NCI-H2227 treated with DMSO at 0.1 percent for 48 hours (cell line): ENCODE data around the gene VILL.

Experiments
- DNase-seq: peaks from one replicate; lab custom pipeline; 2025; lab: John Stamatoyannopoulos, UW

VILL gene

DNA sequence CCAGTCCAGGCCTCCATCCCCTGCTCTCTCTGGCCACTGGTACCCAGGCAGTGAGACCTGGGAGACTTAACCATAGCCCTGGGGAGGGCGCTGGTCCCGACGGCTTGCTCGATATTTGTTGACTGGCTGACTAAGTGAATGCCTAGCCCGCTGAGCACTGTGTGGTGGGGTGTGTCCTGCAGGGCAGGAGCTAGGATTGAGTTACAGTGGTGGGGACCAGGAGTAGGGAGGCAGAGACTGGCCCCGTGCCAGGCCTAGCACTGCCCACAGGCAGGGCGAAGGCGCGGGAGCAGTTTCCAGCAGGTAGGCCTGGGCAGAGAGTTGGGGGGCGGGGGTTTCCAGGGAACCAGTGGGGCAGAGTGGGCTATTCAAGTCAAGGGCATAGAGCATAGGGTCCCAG lies at the start of gene VILL:
Gene VILL, plus strand, starts transcription at position 260 of the 400 bp plus-strand sequence. CDS start 2,887 bp downstream, outside the sequence.
- DNase-seq: no peak

- DNase-seq: no peak
Observed at GRCh38 chr3:37941608-37942508, 48.7 kb upstream of the VILL start.

DNA sequence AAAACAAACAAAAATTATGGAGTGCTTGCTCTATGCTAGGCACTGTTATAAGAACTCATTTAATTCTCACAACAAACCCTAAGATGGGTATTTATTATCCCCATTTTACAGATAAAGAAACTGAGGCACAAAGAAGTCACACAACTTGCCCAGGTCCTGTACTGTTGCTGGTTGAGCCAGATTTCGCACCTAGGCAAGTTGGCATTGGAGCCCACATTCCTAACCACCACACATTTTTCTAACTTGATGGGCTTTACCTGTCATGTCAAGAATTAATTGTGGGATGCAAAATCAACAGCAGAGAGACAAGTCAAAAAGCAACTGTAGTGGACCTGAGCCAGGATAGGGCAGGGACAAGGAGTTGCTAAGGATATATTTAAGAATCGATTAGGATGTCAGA lies 47.9 kb upstream of the VILL start:
- DNase-seq: no peak

GRCh38 chr3:37943126-37943525 lies 47.5 kb upstream of the VILL start:
- DNase-seq: no peak

DNA sequence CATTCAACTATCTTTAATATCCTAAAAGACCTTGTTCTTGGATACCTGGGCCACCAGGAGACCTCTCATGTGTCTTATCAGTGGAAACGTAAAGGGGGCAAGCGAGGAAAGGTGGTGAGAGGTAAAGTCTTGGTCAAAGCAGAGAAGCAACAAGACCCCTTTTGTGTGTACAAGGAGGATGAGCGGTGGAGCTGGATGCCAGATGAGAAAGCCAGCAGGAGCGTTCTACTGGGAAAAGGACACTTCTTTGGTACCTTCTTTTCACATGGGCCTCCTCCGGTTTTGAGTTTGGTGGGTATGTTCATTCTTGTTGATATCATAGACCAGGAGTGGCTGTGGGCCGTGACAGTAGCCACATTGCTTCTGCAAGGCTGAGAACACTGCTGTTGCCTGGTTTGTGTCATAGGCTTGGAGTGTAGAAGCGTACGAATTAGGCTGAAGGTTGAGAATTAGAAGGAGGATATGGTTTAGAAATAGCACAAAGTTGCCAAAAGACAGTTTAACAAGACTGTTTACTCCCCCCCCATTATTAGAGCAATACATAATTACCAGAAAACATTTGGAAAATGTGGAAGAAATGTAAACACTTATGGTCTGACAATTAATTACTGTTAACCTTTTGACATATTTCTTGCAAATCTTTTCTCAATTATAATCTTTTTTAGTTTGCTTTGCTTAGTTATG lies 46.8 kb upstream of the VILL start:
- no peak for DNase-seq

- DNase-seq: no peak
Observed at GRCh38 chr3:37944391-37944842, 46.2 kb upstream of the VILL start.

- DNase-seq: no peak
Observed at GRCh38 chr3:37945156-37945806, 45.3 kb upstream of the VILL start.

- no peak for DNase-seq
Observed at GRCh38 chr3:37945807-37946530, 44.6 kb upstream of the VILL start.

GRCh38 chr3:37946531-37946889 lies 44.1 kb upstream of the VILL start:
- no peak for DNase-seq

DNA sequence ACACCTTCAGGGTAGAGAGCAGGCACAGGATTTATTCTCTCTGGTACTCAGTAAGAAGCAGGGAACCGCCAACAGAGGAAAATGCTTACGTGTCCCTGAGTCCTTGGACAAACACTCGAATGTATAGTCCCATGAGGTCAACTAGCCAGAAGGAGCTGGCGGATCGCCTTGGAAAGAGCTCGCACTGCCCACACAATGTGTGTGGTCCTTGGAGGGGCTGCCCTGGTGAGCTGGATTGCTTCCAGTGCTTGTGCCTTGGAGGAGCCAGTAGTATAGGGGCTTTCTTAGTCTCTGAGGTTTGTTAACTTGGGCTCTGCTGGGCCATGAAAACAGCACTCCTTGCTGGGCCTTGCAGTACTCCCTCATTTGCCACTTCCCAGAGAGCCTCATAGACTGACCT lies 40.7 kb upstream of the VILL start:
- no peak for DNase-seq

DNA sequence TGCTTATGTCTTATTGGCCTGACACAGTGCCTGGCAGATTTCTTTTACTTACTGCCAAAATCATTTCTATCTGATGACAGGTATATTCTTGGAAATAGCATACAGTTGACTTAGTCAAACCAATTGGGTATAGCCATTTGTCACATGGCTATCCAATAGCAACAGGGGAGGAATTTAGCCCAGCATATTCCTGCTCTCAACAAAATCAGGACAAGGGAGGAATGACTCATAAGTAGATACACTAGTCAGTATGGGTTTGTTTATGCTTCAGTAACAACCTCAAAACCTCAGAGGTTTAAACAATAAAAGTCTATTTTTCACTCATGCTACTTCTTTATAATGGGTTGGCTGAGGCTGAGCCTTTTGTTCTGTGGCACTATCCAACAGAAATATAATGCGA lies 38.0 kb upstream of the VILL start:
- no peak for DNase-seq

- DNase-seq: no peak
Observed at GRCh38 chr3:37953226-37953625, 37.4 kb upstream of the VILL start.

- DNase-seq: no peak
Observed at GRCh38 chr3:37953707-37954394, 36.7 kb upstream of the VILL start.

- DNase-seq: no peak
Observed at GRCh38 chr3:37954881-37955280, 35.7 kb upstream of the VILL start.

DNA sequence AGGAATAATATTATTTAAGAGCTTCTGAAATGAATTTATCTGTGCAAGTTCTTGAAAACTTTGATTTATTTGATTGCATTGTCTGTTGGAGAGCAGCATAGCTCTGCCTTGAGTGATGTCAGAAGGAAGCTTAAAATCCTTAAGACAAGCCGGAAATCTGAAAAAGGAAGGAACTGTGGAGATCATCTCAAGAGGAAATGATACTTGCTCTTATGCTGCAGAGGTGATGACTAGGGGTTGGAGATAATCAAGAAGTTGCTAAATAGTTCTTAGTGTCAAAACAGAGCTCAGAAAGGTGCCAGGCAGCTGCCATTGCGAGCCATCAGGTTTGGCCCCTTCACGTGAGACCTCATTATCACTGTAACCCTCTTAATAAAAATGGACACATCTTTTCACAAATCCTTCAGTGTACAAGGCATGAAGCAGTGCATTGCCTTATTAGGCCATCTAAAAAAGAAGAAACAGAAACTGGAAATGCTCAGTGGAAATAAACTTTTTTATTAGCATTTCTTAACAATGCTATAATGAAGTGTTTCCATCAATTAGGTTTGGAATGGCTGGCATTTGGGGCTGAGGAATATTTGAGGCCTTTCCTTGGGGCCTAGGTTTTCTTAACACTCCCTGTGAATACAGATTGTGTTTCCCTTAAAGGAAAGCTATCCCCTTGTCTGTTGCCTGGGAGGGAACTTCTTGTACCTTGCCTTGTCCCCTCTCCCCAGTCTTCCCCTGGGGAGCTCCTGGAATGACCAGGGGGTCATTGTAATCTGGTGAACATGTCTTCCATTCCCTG lies 34.5 kb upstream of the VILL start:
- no peak for DNase-seq

GRCh38 chr3:37956723-37957538 lies 33.7 kb upstream of the VILL start:
- DNase-seq: no peak

DNA sequence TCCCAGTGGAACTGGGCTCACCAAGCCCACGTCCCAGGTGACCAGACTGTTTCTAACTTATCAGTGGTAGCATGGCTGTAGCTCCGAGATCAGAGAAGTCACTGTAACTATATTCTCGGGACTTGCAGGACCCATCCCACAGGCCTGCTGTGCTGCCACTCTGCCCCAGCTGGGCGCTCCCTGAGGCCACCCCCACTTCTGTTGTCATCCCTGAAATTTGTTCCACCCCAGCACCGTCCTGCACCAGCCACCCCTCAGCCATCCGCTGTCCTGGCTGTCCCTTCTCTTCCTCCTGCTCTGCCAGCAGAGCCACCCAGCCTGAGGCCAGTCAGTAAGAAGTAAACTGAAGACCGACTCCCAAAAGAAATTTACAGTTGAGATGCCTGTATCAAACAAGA lies 33.0 kb upstream of the VILL start:
- DNase-seq: no peak

- DNase-seq: no peak
Observed at GRCh38 chr3:37961622-37962431, 28.8 kb upstream of the VILL start.

DNA sequence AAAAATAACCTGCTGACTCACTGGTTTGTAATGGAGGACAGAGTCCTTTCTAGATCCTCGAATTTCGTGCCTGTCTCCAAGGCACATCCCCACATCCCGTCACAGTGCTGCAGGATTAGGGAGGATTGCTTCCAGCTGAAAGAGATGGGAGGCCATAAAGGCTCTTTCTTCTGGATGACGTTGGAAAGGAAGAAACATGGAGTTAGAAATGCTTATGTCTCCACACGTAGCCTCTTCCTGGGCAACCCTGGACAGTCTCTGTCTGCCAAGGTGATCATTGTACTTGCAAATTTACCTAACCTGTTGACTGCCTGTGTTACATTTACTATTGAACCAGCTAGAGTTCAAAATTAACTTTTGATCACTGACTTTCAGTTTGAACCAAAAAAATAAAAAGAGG lies 27.6 kb upstream of the VILL start:
- DNase-seq: no peak
